Mucosa of gallbladder (tissue), 1 donor: ENCODE results near the gene EDDM3A. TPM values are rescaled to one million over a fixed set of nuclear protein-coding genes. Genes with fewer than 3 reads are reported as not detected.
"Not testable (repeated sequence)": the region's sequence is repeated elsewhere in the genome, so short reads cannot be mapped to it uniquely, and the experiment has no call there.

Experiments
- DNase-seq: peaks from one replicate; pipeline ENCODE4 v3.0.0-alpha.2; 2020; ENCODE audit warnings: low spot score
- total RNA-seq: library from RNA; stranded (reverse); gene quantifications from one replicate; pipeline ENCODE4 v1.2.1, GENCODE V29; 2021
- donor health status: DM: no; HTN: no; CAD: no.

The EDDM3A gene
- not detected for total RNA-seq

- no peak for DNase-seq
These were observed at the start of gene EDDM3A for GRCh38 chr14:20745571-20746358. EDDM3A (plus strand) TSS chr14:20745887; CDS start chr14:20747581, 1,694 bp downstream.

- no peak for DNase-seq
These were observed 48.9 kb upstream of the EDDM3A start for GRCh38 chr14:20696764-20697163.

- DNase-seq = peak; percentile 64
These were observed 48.2 kb upstream of the EDDM3A start for GRCh38 chr14:20697273-20698017.

DNA sequence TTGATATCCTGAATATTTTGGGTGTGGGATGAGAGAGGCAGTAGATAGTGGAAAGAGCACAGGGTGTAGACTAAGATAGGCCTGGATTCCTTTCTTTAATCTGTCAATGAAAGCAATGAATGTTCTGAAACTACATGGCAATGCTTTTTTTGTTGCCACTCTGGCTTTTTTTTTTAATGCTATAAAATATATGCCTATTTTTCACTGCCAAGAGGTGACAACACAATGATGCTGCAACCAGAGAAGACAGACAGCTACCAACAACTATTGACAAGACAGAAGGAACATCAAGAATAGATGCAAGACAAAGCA lies 47.7 kb upstream of the EDDM3A start:
- DNase-seq = no peak

DNA sequence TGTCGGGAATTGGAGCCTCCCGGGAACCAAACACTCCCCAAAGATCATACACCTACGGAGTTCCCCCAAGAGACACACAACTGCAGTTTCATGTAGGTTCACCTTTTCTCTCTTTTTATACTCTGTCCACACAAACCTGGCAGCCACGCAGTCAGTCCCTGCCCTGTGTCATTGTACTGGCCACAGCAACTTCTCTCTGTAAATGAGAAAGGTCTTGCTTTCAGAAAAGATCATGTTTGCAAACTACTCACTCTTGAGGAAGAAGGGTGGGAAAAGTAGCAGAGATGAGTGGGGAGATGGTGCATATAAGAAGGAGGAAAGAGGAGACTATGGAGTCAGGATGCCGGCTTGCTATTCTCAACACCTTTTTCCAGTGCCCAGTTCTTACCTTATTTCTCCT lies 46.8 kb upstream of the EDDM3A start:
- DNase-seq = no peak

DNA sequence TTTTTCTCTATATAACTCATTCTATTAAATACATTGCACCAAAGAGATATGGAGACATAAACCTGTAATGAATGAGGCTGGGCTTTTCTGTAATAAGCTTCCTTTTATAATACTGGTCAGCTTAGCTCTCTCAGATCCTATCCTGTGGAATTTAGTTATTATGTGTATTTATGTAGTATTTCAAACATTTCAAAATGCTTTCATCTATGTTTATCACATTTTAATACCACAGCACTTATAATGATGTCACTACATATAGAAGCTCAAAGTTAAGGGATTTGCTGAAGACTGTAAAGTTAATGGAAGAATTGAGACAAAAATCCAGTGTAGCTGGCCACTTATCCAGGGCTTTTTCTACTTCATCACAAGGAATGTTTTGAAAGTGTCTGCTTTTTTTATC lies 45.8 kb upstream of the EDDM3A start:
- DNase-seq = no peak

GRCh38 chr14:20700965-20701364 lies 44.7 kb upstream of the EDDM3A start:
- not testable (repeated sequence) for DNase-seq

DNA sequence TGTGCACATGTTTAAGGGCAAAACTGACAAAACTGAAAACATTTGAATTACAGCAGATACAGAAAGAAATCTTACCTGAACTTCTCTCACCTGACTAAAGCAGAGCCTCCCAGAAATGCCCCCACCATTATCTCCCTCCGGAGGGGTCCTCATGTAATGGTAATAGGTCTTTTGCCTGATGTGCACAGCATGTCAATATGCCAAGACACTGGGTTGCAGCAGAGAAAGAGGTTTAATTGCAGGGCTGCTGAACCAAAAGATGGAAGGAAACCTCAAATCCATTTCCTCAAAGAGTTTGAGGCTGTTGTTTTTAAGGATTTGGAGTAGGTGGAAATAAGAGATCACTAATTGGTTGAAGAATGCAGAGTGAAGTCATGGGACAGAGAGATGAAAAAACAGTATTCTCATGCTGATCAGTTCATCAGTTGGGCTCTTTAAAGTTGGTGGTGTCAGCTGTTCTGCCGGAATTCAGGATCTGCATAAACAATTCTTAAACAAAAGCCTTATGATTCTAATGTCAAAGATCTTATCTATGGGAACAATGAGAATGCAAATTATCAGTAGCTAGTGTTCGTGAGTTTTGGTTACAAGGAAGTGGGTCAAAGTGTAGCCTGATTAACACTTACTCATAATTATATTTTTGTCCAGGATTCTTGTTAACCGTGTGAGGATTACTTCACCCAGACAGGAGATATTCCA lies 38.9 kb upstream of the EDDM3A start:
- DNase-seq = no peak

DNA sequence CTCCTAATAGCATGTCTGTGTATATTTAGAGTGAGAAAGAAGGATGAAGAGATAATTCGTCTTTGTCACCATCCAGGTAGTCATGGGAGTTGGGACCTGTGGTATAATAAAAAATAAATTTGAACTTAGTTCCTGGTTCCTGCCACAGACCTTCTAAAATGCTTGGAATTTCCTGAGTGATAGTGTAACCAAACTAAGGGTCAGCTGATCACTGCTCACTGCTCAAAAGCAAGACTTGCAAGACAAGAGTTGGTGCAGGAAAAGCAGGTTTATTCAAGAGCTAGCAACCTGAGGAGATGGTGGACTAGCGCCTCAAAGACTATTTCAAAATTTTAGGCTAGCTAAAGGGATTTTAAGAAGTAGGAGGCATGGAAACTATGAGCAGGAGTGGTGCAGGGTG lies 38.1 kb upstream of the EDDM3A start:
- peak; percentile 73 for DNase-seq

DNA sequence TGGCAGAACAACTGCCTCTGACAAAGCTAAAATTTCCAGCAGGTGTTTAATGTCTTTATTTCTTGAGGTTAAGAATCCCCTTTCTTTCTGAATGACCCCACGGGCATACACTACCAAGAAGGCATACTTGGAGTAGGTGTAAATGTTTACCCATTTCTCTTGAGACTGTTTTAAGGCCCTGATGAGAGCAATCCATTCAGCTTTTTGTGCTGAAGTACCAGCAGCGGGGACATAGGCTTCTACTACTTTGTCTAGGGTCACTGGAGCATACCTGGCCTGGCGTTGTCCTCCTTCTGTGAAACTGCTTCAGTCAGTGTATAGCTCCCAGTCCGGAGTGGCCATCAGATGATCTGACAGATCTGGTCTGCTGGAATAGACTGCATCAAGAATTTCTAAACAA lies 34.4 kb upstream of the EDDM3A start:
- DNase-seq = no peak

GRCh38 chr14:20711685-20712084 lies 34.0 kb upstream of the EDDM3A start:
- no peak for DNase-seq

DNA sequence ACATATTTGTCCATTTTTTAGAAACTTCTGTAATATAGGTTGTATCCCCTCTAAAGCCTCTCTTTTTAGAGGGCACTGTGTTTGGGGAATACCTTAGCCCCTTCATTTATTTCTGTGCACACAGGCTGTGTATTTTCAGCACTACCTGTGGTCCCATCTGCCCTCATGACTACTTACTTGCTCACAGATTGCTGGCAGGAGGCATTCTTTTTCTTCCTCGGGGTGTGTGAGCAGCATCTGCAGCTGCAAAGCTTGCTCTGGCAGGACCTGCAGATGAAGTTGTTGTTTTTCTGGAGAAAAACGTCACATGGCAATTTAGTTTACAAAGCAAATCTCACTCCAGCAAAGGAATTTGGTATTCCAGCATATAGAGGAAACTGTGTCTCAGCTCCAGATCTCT lies 32.8 kb upstream of the EDDM3A start:
- DNase-seq = no peak

DNA sequence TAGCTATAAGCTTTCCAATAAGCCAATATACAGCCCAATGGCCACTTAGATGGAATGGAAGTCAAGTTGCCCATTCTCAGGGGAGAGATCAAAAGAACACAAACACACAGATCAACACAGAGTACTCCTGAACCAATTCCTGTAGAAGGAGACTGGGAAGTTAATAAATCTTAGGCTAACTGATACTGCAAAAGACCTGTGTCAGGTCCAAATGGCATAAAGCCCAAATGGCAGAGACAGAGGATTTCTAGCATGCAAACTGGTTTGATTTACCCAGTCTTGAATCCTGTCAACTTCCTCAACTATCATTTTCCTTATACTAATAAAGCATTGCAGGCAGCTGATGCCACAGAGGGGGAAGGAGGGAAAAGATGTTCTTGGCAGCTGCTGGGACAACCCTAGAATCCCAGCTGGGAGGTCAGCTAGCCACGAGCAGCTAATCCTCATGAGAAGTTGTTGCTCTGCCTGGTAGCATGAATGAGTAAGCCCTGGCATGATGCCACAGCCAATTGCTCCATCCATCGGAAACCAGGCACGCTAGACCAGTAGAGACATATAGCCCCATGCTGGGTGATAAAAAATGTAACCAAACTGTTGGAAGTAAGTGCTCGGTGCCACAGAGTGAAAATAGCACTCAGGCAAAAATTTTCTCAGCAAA lies 31.0 kb upstream of the EDDM3A start:
- peak; percentile 87 for DNase-seq

DNA sequence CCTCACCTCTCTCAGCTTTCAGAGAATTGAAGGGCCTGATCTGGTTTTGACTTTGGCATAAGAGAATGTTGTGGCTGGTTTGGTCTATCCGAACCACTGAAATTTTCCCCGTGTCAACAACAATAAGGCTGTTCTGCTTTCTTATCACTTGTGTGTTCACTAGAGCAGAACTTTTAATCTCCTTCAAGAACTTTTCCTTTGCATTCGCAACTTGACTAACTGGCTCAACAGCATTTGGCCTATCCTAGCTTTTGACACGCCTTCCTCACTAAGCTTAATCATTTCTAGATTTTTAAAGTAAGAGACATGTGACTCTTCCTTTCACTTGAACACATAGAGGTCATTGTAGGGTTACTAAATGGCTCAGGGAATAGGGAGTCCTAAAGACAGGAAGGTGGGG lies 25.9 kb upstream of the EDDM3A start:
- peak; percentile 68 for DNase-seq

GRCh38 chr14:20720741-20721140 lies 24.9 kb upstream of the EDDM3A start:
- DNase-seq = no peak

DNA sequence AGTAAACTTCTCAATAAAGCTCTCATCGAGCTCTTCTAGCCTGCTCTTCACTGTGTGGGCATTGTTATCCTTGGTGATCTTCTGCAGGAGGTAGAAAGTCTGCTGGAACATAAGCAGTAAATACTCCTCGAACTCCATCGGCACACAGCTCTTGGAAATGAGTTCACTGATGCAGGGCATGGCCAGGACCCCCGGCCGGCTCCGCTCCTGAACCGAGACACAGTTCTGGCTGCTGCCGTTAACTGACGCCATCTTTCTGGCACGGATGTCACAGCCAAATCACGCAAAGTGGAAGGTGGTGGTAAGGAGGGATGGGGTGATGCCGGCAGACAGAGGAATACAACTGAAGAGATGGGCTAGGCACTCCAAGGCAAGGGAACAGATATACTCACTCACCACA lies 23.7 kb upstream of the EDDM3A start:
- DNase-seq = no peak

DNA sequence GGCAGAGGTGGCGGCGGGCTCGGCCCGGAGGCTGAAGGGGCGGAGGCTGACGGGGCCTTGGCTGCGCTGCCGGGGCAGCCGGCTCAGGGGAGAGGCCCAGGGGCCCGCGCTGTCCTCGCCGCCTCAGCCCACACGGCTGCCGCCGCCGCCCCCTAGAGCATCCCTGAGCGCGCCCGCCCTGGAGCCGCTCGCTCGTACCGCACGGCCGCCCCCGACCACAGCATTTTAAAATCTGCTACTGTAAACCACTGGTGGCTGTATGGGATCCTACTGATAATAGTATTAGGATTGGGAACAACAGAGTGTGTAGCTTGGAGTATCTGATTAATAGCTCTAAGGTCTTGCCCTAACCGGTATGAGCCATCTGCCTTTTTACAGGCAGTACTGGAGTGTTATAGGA lies 22.2 kb upstream of the EDDM3A start:
- DNase-seq = no peak

DNA sequence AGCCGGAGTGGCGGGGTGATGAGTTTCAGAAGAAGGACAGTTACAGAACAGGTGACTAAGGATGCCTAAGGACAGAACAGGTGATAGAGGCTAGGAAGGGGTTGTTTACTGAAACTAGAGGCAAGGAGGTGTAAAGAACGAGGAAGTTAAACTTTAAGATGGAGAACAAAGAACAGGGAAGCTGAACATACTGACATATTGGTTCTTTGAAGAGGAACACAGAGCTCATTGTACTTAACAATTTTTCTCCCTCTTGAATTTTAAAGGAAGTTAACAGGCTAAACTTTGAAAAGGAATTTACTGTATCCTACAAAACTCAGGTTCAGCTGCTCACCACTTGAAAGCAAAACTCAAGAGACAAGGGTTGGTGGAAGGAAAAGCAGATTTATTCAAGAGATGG lies 19.6 kb upstream of the EDDM3A start:
- not testable (repeated sequence) for DNase-seq

- DNase-seq = no peak
These were observed 19.2 kb upstream of the EDDM3A start for GRCh38 chr14:20726531-20726930.

GRCh38 chr14:20730891-20731290 lies 14.8 kb upstream of the EDDM3A start:
- no peak for DNase-seq

GRCh38 chr14:20732477-20732876 lies 13.2 kb upstream of the EDDM3A start:
- no peak for DNase-seq

GRCh38 chr14:20732979-20733635 lies 12.6 kb upstream of the EDDM3A start:
- DNase-seq = no peak
